Endometrial microvascular endothelial cells (primary cell): Measurements from ENCODE around the gene KCNA2. TPM values are rescaled to one million over a fixed set of nuclear protein-coding genes. Genes with fewer than 3 reads are reported as not detected.

Experiments used
- in situ Hi-C: cut with HindIII; loops from 2 replicates; pipeline ENCODE4 v1.10.0; 2017; ENCODE audit warnings: low sequenced_read_pairs, low pct_unique_long_range_greater_than_20kb; ENCODE audit errors: inconsistent ontology term
- total RNA-seq: library from RNA; depleted of rRNA; stranded (reverse); fragments of >200 nt; gene quantifications from one replicate; pipeline ENCODE4 v1.2.3, GENCODE V29; 2015; ENCODE audit errors: inconsistent ontology term

The KCNA2 gene
- total RNA-seq, 1 donor from 2014 or later, result not detected

GRCh38 chr1:110607536-110608230 lies 1.5 kb upstream of the KCNA2 start:
- in situ Hi-C loops, result no loop called here

DNA sequence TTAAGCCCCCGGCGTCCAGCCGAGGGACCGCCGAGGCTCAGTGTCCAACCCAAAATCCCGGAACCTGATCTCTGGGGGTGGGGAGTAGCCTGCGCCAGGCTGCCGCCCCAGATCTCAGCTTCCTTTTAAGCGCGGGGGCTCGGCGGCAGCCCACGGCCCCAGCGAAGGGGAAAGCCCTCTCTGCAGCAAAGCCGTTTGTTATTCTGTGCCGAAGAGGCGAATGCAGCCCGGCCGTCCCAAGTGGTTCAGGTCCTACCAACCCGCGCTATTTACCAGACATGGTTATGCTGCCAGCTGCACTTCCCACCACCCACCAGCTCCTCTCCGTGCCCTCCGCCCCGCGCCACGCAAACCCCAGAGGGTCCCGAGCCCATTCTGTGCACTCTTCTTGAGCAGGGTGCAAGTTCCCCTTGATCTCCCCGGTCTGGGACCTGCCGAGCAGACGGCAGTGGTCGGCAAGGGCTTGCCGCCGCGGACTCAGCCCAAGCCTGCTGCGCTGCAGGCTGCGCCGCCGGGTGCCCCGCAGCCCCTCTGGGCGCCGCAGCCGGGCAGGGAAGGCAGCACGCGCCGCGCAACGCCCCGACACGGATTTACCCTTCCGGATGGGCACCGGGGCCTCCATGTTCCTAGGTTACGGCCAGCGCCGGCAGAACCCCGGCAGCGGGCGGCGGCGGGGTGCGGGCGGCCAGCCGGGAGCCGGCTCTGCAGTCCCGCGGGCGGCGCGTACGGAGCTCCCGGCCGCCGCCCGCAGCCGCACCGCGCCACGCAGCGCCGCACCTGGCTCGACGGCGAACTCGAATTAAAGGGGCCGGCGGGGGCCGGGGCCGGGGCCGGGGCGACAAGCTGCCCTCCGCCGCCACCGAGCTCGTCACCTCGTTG lies 738 bp upstream of the KCNA2 start:
- in situ Hi-C loops, result no loop called here

DNA sequence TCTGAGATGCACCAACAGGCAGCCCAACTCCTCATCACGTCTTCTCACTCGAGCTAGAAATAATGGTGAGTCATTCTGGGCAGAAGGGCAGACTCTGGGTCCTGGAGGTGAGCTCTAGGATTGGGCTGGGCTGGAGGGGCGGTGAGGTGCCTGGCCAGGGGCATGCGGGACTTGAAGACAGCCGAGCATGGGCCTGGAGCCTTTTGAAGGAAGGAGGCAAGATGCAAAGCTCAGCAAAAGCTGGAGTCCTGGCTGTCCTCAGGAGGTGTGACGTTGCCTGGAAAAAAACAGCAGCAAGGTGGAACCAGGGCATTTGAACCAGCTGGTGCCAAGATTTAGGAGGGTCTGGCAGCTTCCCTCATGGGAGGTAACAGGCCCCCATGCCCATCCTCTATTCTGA lies 712 bp downstream of the KCNA2 start:
- in situ Hi-C loops, result no loop called here

DNA sequence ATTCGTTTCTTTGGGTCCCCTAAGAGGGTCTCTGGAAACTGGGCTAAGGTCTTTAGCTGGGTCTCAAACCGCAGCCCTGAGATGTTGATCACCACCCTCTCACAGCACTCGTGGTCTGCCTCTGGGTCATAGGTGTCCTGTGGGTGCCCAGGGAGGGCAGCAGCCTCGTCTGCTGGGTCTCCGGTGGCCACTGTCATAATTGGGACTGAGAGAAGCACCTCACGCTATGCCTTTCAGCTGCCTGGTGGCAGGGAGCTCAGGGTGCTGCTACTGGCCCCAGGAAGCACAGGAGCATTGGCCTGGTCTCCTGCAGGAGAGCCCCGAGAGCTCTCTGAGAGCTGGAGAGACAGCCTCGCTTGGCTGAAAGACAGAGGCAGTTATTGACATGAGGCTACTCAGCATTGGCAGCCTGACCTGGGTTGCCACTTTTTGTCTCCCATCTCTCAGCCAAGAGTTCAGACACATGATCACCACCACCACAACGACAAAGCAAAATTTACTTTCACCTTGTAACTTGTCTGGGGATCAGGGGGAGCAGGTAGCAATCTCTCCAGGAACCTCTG lies 1.5 kb downstream of the KCNA2 start:
- in situ Hi-C loops, result no loop called here

GRCh38 chr1:110603058-110603457 lies 3.1 kb downstream of the KCNA2 start:
- in situ Hi-C loops, result no loop called here

- in situ Hi-C loops, result no loop called here
These were observed 3.7 kb downstream of the KCNA2 start for GRCh38 chr1:110602466-110602865.

DNA sequence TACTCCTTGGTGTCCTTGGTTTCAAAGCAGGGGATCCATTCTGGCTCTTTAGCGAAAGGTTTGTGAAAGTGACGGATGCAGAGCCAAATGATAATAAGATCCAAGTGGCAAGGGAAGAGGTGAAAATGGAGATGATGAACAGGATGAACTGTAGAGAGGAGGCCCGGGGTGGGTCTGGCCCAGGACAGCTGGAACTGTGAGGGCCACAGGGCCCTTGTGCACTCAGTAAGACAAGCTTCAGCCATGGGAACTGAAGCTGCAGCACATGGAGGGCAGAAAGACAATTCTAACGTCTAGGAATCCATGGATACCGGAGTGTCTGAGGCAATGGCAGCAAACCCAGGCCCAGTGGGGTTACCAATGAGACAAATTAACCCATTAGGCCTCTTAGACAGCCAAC lies 4.8 kb downstream of the KCNA2 start:
- in situ Hi-C loops, result no loop called here

DNA sequence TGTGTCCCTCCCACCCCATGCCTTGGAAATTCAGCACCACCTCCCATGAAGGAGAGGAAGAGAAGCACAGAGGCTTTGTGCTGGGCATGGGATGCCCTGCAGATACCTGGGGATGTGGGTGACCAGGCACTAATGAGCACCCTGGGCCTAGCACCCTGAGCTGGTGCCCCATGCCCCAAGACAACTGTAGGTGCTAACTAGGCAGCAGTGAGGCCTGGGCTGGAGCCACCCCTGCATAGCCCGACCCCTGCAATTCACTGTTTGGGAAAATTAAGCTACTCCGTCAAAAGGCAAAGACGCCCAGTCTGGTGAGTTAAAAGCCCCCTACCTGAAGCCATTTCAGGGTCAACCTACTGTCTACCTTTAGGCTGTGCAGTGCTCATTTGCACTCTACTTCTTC lies 5.4 kb downstream of the KCNA2 start:
- in situ Hi-C loops, result no loop called here

GRCh38 chr1:110597966-110598365 lies 8.2 kb downstream of the KCNA2 start:
- in situ Hi-C loops, result no loop called here

- in situ Hi-C loops, result no loop called here
These were observed 9.8 kb downstream of the KCNA2 start for GRCh38 chr1:110596312-110596711.

GRCh38 chr1:110595353-110595710 lies 10.8 kb downstream of the KCNA2 start:
- in situ Hi-C loops, result no loop called here

DNA sequence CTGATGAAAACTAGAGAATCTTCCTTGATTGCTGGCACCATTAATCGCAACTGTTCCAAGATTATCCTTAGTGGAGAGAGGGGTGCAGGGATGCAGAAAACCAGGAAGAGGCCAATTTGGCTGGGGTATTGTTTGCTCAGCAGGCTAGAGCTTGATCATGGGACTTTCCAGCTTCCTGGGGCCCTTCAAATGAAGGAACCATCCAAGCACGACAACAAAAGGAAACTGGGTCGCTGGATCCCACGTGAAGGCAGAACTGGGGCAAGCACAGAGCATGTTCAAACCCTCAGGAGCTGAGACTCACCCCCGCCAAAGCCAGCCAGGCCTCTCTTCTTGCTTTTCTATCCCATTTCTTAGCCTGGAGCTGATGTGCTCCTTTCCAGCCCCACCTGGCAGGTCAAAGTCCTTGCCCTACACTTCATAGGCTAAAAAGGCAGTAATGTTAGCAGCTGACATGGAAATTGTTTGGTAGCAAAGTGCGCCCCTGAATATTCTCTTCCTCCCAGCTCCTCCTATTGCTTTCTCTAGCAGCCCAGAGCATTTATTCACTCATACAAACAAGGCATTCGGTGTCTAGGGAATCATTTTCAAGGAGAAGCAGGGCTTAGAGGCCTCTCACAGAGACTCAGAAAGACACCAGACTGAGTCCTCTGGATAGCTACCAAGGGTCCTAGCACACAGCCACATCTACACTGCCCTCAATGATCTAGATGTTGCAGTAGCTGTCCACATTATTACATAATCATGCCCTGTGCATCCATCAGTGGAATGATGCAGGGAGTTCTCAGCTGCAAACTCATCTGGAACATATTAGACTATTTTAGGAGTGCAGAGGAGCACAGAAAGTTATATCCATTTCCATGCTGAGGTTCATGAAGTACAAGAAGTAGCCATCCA lies 11.5 kb downstream of the KCNA2 start:
- in situ Hi-C loops, result no loop called here

GRCh38 chr1:110593902-110594301 lies 12.3 kb downstream of the KCNA2 start:
- in situ Hi-C loops, result no loop called here

DNA sequence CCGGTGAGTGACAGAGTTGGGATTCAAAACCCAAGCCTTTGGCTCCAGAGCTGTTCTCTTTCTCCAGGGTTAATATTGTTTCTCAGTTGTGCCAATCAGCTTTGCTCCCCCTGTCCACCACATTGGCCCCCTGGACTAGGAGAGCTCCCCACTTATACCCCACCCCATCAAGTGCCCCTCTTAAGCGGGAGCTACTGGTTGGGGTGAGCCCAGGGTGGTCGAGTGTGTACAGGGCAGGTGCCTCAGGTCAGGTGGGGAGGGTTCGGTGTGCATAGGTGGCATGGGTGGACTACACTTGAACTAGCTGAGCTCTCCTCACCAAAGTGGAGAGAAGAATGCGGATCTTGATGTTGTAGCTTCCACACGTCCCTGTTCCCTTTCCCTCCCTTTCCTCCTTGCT lies 14.2 kb downstream of the KCNA2 start:
- in situ Hi-C loops, result no loop called here

DNA sequence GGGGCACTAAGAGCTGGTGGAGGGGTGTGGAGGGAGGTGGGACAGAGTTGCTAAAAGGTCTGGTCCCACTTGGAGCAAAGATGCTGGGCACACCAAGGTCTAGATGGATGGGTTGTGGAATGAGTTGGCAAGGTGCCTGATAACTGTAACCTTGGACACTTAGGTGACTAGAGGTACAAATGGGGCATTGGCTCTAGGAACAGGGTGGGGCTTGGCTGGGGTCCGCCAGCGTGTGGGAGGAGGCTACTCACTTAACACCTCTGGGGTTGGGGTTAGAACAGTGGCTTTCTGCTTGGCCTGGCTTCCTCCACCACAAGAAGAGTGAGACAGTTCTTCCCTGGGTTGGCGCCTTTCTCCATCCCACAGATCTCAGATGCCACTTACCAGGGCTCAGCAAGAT lies 17.2 kb downstream of the KCNA2 start:
- in situ Hi-C loops, result no loop called here

- in situ Hi-C loops, result no loop called here
These were observed 17.7 kb downstream of the KCNA2 start for GRCh38 chr1:110588486-110588885.

- in situ Hi-C loops, result no loop called here
These were observed 18.3 kb downstream of the KCNA2 start for GRCh38 chr1:110587906-110588305.

GRCh38 chr1:110585481-110585880 lies 20.7 kb downstream of the KCNA2 start:
- in situ Hi-C loops, result no loop called here

GRCh38 chr1:110584045-110584444 lies 22.1 kb downstream of the KCNA2 start:
- in situ Hi-C loops, result no loop called here
